Neural cell (in vitro differentiated cells): ENCODE data around the gene KLHL15.

ENCODE experiments used
- CTCF ChIP-seq: fragments of 450-650 bp; IDR thresholded peaks from 2 replicates; pipeline ENCODE4 v1.5.1; 2014; ENCODE audit warnings: antibody characterized with exemption, mild to moderate bottlenecking, moderate library complexity; ENCODE audit not compliant: poor library complexity, severe bottlenecking
- EP300 ChIP-seq: fragments of 450-650 bp; conservative IDR thresholded peaks from 2 replicates; pipeline ENCODE4 v1.6.1; 2014; ENCODE audit warnings: antibody characterized with exemption, mild to moderate bottlenecking, moderate library complexity; ENCODE audit not compliant: poor library complexity, severe bottlenecking
- POLR2AphosphoS5 ChIP-seq: IDR thresholded peaks from 2 replicates; pipeline ENCODE4 v1.6.1; 2012
- SMC3 ChIP-seq: fragments of 450-650 bp; conservative IDR thresholded peaks from 2 replicates; pipeline ENCODE4 v1.6.1; 2014; ENCODE audit warnings: antibody characterized with exemption, mild to moderate bottlenecking, moderate library complexity; ENCODE audit not compliant: poor library complexity
- TF ChIP-seq, protein P1 (sequence below): IDR thresholded peaks from 2 replicates; pipeline ENCODE4 v1.6.1; 2012; ENCODE audit warnings: borderline replicate concordance

DNA sequence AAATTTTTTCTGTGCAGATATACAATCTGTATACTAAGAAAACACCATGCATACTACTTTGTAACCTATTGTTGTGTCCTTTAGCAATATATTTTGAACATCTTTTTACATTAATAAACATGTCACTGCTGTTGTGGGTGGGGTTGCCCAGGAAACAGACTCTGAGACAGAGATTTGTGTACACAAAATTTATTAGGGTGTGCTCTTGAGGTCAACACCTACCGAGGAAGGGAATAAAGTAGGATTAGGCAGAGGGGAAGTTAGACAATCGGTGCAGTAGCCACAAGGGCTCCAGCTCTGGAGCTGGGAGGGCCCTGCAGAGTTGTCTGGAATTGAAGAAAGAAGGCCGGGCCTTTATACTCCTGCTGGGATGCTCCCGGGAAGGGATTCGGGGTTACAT lies 62.8 kb downstream of the KLHL15 start:
- TF ChIP-seq SMC3 (no peak), CTCF (no peak), EP300 (no peak), POLR2AphosphoS5 (no peak)
- TF ChIP-seq, protein P1, sequence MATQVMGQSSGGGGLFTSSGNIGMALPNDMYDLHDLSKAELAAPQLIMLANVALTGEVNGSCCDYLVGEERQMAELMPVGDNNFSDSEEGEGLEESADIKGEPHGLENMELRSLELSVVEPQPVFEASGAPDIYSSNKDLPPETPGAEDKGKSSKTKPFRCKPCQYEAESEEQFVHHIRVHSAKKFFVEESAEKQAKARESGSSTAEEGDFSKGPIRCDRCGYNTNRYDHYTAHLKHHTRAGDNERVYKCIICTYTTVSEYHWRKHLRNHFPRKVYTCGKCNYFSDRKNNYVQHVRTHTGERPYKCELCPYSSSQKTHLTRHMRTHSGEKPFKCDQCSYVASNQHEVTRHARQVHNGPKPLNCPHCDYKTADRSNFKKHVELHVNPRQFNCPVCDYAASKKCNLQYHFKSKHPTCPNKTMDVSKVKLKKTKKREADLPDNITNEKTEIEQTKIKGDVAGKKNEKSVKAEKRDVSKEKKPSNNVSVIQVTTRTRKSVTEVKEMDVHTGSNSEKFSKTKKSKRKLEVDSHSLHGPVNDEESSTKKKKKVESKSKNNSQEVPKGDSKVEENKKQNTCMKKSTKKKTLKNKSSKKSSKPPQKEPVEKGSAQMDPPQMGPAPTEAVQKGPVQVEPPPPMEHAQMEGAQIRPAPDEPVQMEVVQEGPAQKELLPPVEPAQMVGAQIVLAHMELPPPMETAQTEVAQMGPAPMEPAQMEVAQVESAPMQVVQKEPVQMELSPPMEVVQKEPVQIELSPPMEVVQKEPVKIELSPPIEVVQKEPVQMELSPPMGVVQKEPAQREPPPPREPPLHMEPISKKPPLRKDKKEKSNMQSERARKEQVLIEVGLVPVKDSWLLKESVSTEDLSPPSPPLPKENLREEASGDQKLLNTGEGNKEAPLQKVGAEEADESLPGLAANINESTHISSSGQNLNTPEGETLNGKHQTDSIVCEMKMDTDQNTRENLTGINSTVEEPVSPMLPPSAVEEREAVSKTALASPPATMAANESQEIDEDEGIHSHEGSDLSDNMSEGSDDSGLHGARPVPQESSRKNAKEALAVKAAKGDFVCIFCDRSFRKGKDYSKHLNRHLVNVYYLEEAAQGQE: no peak
